Germinal center (tissue), 1 donor: ENCODE measurements around the gene TECPR2.
"Not testable (repeated sequence)": the region's sequence is repeated elsewhere in the genome, so short reads cannot be mapped to it uniquely, and the experiment has no call there.

Experiments
- DNase-seq: peaks from one replicate; pipeline ENCODE4 v3.0.0; 2012; ENCODE audit warnings: mixed read lengths, low spot score

TECPR2 gene

GRCh38 chr14:102333795-102334705, 28.7 kb upstream of the TECPR2 start:
- no peak for DNase-seq

- no peak for DNase-seq
Measured at GRCh38 chr14:102335163-102335562, 27.6 kb upstream of the TECPR2 start.

GRCh38 chr14:102338724-102339123, 24.0 kb upstream of the TECPR2 start:
- DNase-seq, result no peak

GRCh38 chr14:102341566-102341965, 21.2 kb upstream of the TECPR2 start:
- no peak for DNase-seq

- DNase-seq, result no peak
Measured at GRCh38 chr14:102342238-102342637, 20.5 kb upstream of the TECPR2 start.

- no peak for DNase-seq
Measured at GRCh38 chr14:102344084-102344483, 18.7 kb upstream of the TECPR2 start.

GRCh38 chr14:102344485-102344884, 18.3 kb upstream of the TECPR2 start:
- DNase-seq, result no peak

- DNase-seq, result no peak
Measured at GRCh38 chr14:102345232-102345631, 17.5 kb upstream of the TECPR2 start.

GRCh38 chr14:102346645-102347044, 16.1 kb upstream of the TECPR2 start:
- no peak for DNase-seq

- DNase-seq, result no peak
Measured at GRCh38 chr14:102348376-102348775, 14.4 kb upstream of the TECPR2 start.

- DNase-seq, result no peak
Measured at GRCh38 chr14:102351023-102351422, 11.7 kb upstream of the TECPR2 start.

- not testable (repeated sequence) for DNase-seq
Measured at GRCh38 chr14:102351593-102351992, 11.1 kb upstream of the TECPR2 start.

GRCh38 chr14:102352213-102352612, 10.5 kb upstream of the TECPR2 start:
- DNase-seq, result no peak

- no peak for DNase-seq
Measured at GRCh38 chr14:102353126-102353619, 9.6 kb upstream of the TECPR2 start.

GRCh38 chr14:102356280-102356679, 6.5 kb upstream of the TECPR2 start:
- DNase-seq, result no peak

- DNase-seq, result no peak
Measured at GRCh38 chr14:102359341-102359740, 3.4 kb upstream of the TECPR2 start.

- no peak for DNase-seq
Measured at GRCh38 chr14:102360388-102360787, 2.4 kb upstream of the TECPR2 start.

GRCh38 chr14:102362084-102362483, 657 bp upstream of the TECPR2 start:
- DNase-seq, result peak; percentile 31

GRCh38 chr14:102363182-102363943, 622 bp downstream of the TECPR2 start:
- peak; percentile 35 for DNase-seq

- no peak for DNase-seq
Measured at GRCh38 chr14:102370305-102370809, 7.6 kb downstream of the TECPR2 start.

- no peak for DNase-seq
Measured at GRCh38 chr14:102371361-102371760, 8.6 kb downstream of the TECPR2 start.

- DNase-seq, result no peak
Measured at GRCh38 chr14:102373110-102373509, 10.4 kb downstream of the TECPR2 start.

GRCh38 chr14:102374264-102374663, 11.5 kb downstream of the TECPR2 start:
- DNase-seq, result no peak
